Fibroblast of the conjunctiva (primary cell): ENCODE measurements around the gene UST.
"Not testable (repeated sequence)": the region's sequence is repeated elsewhere in the genome, so short reads cannot be mapped to it uniquely, and the experiment has no call there.

Experiments used
- DNase-seq: peaks from one replicate; pipeline ENCODE4 v3.0.0-alpha.2; 2010; ENCODE audit warnings: low read depth

The UST gene

DNA sequence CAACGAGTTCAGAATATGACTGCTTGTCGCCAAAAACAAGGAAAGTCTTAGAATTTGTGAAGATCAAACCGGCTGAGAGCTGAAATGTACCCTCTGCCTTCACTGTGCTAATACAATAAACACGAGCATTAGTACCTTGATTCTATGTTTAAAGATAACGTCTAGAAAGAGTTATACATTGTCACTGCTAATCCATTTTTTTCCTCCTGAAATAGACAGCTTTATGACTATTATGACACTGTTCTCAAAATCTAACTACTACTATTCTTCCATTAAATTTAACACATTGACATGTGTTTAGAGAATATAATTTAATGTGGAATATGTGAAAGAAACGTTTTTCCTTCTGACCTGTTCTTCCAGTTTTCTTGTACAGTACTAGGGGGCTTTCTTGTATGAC lies 204.8 kb downstream of the UST start:
- DNase-seq, result no peak

DNA sequence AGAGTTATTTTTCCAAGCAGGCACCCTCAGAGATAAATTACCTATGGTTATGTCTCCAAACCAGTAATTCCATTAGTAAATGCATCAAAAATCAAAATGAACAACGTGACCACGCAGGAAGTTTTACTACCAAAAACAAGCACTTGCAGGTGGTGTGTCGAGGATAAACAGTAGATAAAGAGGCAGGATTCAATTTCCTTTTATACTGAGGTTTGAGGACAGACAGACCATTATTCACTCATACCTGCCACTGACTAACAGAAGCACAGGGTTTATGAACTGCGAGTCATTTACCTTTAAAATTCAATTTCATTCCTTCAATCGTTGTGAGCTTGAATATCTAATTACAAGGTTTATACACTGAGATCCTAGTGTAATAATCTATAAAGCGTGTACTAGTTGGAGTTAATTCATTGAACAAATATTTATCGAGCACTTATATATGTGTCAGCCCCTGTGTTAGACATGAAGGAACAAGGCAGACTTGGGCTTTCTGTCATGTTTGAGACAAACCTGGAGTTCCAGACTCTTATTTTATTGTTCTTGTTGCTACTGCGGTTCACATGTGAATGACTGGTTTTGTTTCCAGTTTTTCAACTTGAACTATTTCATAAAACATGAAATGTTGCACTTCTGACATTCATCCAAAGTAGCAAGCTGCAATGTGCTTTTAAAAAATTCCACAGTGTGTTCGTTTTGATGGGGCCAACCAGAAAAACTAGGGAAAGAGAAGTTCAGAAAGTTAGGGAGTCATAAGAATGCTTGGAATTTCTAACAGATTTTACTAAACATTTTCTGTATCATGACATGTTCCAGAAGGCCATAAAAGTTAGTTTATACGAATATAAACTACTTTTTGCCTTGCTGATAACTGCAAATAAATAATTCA lies 205.6 kb downstream of the UST start:
- DNase-seq, result no peak

- no peak for DNase-seq
Observed at GRCh38 chr6:148954461-148954860, 207.6 kb downstream of the UST start.

GRCh38 chr6:148954934-148955333 lies 208.1 kb downstream of the UST start:
- no peak for DNase-seq

GRCh38 chr6:148955441-148955840 lies 208.6 kb downstream of the UST start:
- DNase-seq, result no peak

DNA sequence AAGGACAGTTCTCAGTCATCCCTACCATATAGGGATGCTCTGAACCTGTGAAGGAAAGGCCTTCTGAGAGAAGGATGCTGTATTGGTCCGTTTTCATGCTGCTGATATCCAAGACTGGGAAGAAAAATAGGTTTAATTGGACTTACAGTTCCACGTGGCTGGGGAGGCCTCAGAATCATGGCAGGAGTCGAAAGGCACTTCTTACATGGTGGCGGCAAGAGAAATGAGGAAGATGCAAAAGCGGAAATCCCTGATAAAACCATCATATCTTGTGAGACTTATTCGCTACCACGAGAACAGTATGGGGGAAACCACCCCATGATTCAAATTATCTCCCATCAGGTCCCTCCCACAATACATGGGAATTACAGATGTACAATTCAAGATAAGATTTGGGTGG lies 209.3 kb downstream of the UST start:
- DNase-seq, result not testable (repeated sequence)

- no peak for DNase-seq
Observed at GRCh38 chr6:148957752-148958151, 210.9 kb downstream of the UST start.

DNA sequence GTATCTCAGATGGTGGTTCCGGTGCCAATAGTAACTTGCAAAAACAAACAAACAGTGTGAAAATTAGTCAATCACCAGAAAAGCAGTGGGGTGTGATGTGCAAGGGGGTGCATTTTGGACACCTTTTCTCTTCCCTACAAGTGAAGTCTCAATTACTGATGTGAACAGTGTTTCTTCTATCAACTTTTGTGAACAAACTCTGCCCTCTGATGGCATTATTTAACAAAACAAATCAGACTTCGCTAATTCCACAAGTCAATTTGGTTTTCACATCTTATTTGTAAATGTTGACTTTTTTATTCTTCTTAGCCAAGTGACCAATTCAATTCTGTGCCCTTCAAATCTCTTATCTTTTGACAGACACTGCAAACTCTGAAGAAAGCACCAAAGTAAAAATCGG lies 212.2 kb downstream of the UST start:
- DNase-seq, result no peak

- no peak for DNase-seq
Observed at GRCh38 chr6:148959501-148959900, 212.7 kb downstream of the UST start.

- no peak for DNase-seq
Observed at GRCh38 chr6:148962854-148963515, 216.2 kb downstream of the UST start.

- no peak for DNase-seq
Observed at GRCh38 chr6:148963738-148964137, 216.9 kb downstream of the UST start.

GRCh38 chr6:148964467-148964866 lies 217.6 kb downstream of the UST start:
- DNase-seq, result no peak

- no peak for DNase-seq
Observed at GRCh38 chr6:148965287-148965686, 218.5 kb downstream of the UST start.

DNA sequence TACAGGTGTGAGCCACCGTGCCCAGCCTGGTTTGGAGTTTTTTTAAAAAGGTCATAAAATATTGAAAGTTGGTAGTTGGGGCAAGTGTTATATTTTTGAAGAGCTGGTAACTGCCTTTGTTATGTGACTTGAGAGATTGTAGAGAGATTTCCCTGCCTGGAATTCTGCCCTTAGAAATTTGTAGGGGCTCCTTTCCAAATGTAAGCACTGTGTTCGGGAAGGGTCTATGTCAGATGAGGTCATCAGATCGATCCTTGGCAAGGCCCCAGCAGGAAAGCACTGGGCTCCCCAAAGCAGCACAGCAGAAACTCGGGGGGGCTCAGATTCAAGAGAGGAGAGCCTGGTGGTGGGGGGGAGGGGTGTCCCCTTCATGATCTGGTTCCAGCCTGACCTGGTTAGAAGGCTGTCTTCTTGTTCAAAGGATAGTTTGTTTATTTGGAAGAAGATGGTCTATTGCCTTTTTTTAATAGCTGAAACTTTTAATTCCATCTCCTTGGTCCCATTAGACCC lies 220.2 kb downstream of the UST start:
- DNase-seq, result no peak

GRCh38 chr6:148967541-148967956 lies 220.7 kb downstream of the UST start:
- DNase-seq, result no peak

- no peak for DNase-seq
Observed at GRCh38 chr6:148968771-148969602, 222.2 kb downstream of the UST start.

GRCh38 chr6:148969603-148970061 lies 222.8 kb downstream of the UST start:
- peak; percentile 89 for DNase-seq

GRCh38 chr6:148971031-148971927 lies 224.4 kb downstream of the UST start:
- no peak for DNase-seq

- DNase-seq, result no peak
Observed at GRCh38 chr6:148972481-148972880, 225.7 kb downstream of the UST start.

DNA sequence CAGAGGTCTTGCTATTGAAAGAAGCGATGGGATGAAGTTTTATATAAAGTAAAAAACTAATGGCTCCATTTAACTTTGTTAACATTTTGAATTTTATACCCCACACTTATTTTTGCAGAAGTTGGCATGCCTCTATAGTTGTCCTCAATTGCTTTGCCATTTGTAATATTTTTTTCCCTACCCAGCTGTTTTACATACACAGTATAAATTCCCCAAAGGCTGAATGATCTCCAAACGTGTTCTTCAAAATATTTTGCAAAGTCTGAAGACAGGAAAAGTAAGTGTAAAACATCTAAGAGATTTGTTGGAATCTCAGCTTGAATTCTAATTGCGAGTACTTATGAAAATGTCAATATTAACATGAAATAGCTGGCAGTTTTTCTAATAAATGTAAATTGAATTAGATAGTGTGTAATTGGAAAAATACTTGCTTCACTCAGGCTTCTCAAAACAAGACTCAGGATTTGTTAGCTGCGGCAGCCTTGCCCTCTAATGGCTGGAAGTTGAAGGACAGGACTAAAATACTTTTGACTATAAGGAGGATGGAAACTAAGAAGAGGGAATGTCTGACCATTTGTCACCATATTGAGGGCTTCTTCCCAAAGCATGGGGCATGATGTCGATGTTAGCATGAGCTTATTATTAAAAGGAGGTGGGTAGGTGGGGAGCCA lies 226.8 kb downstream of the UST start:
- DNase-seq, result peak; percentile 45

- no peak for DNase-seq
Observed at GRCh38 chr6:148974351-148974750, 227.5 kb downstream of the UST start.
